OCI-M1 (cell line): ENCODE measurements around the gene IST1.
"Not testable (repeated sequence)": the region's sequence is repeated elsewhere in the genome, so short reads cannot be mapped to it uniquely, and the experiment has no call there.

Source experiments
- DNase-seq: peaks from one replicate; lab custom pipeline; 2025; lab: John Stamatoyannopoulos, UW

IST1 gene

DNA sequence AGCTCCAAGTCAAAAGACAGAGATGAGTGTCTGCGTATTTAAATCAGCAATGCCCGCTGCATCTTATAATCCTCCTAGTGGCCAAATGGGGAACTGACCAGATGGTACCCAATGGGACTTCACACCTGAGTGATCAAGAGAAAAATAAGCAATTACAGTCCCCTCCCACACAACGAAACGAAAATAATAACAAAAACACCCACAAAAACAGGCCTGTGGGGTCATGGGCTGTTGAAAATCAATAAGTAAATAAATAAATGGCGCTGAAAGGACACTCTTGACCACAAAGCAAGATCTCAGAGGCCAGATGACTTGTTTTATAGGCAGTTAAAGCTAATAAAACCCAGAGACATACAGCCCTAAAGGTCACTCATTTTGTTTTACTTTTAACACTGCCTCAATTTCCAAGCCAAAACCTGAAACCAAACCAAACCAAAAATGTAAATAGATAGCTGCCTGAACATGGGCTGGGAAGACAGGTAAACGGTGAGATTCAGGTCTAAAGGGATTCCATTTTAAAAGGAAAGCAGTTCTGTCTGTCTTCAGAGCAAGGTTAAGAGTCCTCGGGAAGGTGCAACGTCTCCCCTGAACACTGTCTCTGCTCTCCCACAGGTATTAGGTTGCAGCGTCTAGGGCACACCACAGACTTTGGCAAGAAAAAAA lies 12.7 kb upstream of the IST1 start:
- peak; percentile 89 for DNase-seq

DNA sequence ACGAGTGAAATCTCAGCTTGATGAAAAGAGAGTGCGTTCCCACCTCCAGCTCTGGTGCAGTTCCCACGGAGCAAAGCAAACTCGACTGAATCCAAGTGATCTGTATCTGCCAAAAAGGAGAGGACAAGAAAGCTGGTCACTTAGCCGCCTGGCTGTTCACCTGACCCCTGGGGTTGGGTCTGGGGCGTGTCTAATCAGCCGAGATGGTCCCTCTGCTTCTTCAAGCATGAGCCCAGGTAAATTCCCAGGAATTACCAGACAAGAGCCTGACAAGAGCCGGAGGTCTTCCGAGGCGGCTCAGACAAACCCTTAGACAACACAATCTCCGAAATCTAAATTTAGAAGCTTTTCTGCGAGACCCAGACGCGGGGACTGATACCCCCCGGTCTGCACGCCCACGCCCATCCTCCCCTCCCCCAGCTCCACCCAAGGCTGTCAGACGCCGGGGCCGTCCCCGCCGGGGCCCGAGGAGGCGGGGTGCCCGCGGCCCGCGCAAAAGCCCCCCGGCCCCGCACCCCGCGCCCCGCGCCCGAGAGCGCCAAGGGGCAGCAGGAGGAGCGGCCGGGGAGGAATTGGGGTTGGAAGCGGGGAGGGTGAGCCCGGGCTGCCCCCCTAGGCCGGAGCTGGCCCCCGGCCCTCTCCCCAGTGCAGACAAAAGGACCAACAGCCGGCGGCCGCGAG lies 12.0 kb upstream of the IST1 start:
- peak; percentile 41 for DNase-seq

DNA sequence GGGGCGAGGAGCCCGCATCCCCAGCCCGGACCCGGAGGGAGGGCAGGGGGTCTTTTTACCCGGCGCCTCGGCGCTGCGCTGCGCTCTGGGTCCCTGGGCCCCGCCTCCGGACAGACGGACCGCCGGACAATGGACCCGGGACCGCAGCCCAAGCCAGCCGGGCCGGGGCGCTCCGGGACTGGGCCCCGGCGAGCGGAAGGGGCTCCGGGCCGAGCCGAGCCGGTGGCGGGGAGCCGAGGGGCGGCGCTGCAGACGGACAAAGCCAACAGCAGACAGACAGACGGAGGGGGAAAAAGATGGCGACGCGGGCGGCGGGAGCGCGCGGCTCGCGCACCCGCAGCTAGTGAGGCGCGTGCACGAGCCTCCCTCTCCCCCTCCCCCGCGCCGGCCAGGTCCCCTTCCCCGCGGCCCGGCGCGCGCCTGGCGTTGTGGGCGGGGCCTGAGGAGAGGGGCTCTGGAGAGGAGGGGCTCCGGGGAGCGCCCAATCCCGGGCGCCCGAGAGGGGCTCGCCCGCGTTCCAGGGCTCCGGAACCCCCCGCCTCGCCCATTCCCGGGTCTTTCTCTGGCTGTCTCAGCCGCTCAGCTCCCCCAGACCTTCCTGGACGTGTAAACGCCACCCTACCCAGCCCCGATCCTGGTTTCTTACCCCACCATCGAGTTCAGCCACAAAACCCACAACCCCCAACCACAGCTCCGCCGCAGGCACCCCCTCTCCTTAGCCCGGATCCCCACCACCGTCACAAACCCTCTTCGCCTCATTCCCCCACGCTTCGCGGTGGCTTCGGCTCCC lies 11.3 kb upstream of the IST1 start, which contains the start of gene ZNF821:
ZNF821 (minus strand) TSS at position 334 of the 790 bp plus-strand sequence. CDS start 4,236 bp downstream, outside the sequence.
- peak; percentile 84 for DNase-seq

DNA sequence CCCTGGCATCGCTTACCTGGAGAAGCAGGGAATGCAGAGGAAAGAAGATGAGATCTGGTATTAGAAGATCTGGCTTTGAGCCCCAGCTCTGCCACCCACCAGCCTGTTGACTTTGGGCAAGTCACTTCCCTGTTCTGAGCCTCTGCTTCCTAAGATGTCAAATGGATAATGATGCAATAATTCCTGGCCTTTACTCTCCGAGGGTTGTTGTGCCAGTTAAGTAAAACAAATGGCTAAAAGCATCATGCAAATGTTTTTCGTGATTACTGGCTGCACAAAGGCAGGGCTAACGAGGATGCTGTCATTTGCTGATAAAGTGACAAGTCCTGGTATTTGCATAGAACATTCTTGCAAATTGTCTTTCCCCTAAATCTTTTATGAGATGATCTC lies 10.1 kb upstream of the IST1 start:
- peak; percentile 52 for DNase-seq

DNA sequence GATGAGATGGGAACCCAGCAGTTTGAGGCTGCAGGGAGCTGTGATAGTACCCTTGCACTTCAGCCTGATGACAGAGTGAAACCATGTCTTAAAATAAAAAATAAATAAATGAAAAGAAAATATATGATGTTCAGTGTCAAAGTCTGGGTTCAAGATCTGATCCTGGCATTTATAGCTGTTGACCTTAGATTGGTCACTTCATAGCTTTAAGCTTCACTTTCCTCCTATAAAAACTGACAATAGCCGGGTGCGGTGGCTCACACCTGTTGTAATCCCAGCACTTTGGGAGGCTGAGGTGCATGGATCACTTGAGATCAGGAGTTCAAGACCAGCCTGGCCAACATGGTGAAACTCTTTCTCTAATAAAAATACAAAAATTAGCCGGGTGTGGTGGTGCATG lies 6.2 kb upstream of the IST1 start:
- DNase-seq, result no peak

DNA sequence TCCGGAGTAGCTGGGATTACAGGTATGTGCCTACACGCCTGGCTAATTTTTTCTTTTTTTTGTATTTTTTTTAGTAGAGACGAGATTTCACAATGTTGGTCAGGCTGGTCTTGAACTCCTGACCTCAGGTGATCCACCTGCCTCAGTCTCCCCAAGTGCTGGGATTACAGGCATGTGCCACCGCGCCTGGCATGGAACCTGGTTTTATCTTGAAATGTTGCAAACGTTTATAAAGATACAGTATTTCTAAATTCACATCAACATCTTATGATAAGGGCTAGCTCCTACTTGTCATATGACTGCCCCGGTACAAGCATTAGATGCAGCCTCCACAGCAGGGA lies 1.5 kb upstream of the IST1 start:
- DNase-seq, result no peak

DNA sequence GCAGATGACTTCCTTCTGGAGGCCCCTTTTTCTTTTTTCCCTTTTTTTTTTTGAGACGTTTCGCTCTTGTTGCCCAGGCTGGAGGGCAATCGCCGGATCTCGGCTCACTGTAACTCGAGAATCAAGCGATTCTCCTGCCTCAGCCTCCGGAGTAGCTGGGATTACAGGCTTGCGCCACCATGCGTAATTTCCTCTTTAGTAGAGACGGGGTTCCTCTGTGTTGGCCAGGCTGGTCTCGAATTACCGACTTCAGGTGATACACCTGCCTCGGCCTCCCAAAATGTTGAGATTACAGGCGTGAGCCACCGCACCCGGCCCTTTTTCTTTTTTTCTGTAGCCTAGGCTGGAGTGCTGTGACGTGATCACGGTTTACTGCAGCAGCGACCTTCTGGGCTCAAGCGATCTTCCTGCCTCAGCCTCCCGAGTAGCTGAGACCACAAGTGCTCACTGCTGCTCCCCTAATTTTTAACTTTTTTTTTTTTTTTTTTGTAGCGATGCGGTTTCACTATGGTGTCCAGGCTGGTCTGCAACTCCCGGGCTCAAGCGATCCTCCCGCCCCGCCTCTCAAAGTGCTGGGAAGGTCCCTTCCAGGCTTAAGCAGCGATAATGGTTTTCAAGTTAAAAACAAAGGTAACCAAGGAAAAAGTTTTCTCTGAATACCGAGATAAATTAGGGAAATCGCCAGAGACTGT lies 956 bp upstream of the IST1 start:
- peak; percentile 80 for DNase-seq

DNA sequence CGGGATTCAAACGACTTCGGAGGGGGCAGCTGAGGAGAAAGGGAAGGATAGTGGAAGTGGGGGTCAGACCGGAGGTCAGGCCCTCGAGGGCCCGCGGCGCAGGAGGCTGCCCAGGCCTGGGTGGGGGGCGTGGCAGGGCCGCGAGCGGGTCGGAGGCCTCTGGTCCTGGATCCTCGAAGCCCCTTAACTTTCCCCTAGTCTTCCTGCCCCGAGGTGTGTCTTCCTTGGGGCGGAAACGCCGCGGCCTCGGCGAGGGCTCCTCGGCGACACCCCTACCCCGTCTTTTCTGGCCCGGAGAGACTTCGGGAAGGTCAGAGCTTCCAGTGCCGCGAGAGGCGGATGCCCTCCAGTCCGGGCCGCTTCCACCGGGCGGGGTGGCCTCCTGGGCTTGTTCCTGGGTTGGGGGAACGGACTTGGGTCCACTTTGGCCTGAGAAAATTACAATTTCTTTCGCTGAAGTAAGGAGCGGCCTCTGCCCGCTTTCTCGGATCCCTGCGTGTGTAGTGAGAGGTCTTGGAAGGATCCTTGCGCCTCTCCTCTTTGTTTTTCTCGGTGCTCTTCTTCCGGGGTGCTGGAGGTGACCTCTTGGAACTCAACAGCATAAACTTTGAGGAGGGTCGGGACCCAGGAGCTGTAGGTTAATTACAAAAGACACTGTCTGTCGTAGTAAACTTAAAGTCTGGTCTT lies 491 bp downstream of the IST1 start:
- DNase-seq, result peak; percentile 46

DNA sequence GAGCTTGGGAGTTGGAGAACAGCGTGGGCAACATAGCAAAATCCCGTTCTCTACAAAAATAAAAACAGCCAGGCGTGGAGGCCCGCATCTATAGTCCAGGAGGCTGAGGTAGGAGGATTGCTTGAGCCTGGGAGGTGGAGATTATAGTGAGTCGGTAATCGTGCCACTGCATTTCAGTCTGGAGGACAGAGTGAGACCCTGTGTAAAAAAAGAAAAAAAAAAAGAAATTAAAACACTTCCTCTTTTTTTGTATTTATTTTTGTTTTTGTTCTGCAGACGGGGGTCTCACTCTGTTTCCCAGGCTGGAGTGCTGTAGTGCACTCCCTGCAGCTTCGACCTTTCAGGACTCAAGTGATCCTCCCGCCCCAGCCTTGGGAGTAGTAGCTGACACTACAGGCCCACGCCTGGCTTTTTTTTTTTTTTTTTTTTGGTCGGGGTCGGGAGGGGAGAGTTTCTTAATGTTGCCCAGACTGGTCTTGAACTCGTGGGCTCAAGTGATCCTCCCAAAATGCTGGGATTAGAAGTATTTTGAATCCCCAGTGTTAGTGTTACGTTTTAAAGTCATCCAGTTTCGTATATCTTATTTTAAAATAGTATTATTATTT lies 1.5 kb downstream of the IST1 start:
- DNase-seq, result peak; percentile 22

DNA sequence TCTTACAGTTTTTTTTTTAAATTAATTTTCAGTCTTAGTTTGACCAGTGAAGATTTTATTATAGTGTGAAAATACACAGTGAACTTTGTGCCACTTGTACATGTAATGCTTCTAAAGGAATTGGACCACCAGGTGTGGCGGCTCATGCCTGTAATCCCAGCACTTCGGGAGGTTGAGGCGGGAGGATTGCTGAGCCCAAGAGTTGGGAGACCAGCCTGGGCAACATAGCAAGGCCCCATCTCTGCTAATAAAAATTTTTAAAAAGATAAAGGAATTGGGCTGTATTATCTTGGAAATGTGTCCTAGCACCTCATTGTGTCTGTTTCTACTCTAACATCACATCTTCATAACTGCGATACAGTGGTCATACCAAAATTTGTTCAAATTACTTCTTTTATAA lies 3.8 kb downstream of the IST1 start:
- no peak for DNase-seq

DNA sequence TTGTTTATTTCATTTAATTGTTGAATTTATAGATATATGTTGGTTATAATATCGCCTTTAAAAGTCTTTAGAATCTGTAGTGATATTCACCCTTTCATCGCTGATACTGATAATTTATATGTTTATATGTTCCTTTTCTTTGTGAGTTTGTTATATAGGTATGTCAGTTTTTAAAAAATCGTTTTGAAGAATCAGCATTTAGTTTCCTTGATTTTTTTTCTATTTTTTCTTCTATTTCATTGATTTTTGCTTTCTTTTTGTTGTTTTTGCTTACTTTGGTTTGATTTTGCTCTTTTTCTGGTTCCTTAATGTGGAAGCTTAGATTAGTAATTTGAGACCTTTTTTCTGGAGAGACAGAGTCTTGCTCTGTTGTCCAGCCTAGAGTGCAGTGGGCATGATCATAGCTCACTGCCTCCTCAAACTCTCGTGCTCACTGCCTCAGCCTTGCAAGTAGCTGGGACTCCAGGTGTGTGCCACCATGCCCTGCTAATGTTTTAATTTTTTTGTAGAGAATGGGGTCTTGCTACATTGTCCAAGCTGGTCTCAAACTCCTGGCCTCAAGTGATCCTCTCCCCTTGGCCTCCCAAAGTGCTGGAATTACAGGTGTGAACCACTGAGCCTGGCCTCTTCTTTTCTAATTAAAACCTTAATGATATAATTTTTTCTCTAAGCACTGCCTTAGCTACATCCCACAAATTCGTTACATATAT lies 7.5 kb downstream of the IST1 start:
- no peak for DNase-seq

DNA sequence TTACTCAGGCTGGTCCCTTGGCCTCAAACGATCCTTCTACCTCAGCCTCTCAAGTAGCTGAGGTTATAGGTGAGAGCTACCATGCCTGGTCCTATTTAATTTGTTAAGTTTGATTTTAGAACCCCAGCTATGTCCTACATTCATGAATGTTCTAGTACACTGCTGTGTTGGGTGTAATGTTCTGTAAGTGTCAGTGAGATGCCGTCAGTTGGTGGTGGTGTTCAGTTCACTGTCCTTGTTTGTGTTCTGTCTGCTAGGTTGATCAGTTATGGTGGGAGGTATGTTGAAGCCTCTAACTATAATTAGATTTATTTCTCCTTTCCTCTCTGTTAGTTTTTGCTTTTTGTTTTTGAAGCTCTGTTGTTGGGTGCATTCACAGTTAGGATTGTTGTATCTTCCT lies 8.3 kb downstream of the IST1 start:
- no peak for DNase-seq

DNA sequence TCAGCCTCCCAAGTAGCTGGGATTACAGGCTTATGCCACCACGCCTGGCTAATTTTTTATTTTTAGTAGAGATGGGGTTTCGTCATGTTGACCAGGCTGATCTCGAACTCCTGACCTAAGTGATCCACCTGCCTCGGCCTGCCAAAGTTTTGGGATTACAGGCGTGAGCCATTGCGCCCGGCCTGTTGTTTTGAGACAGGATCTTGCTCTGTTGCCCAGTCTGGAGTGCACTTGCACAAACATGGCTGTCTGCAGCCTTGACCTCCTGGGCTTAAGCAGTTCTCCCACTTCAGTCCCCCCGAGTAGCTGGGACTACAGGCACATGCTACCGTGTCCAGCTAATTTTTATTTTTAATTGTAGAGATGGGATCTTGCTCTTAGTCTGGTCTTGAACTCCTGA lies 8.9 kb downstream of the IST1 start:
- DNase-seq, result no peak

DNA sequence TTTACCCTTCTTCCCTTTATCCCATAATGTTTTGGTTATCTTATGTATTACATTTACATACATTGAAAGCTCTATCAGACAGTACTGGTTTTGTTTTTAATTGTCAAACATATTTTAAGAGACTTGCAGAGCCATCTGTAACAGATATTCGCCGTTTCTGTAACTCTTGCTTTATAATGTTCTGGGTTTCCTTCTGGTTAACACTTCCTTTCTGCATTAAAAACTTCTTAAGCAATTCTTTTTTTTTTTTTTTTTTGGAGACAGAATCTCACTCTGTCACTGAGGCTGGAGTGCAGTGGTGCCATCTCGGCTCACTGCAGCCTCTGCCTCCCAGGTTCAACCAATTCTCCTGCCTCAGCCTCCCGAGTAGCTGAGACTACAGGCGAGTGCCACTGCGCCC lies 10.4 kb downstream of the IST1 start:
- not testable (repeated sequence) for DNase-seq

DNA sequence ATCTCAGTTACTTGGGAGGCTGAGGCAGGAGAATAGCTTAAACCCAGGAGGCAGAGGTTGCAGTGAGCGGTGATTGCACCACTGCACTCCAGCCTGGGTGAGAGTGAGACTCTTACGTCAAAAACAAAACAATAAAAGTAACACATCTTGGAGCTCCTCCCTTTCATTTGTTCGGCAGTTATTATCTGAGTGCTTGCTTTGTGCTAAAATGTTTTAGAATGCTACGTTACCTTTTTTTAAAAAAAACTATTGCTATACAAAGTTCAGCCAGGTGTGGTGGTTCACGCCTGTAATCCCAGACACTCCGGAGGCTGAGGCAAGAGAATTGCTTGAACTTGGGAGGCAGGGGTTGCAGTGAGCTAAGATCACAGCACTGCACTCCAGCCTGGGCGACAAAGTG lies 15.8 kb downstream of the IST1 start:
- DNase-seq, result no peak

DNA sequence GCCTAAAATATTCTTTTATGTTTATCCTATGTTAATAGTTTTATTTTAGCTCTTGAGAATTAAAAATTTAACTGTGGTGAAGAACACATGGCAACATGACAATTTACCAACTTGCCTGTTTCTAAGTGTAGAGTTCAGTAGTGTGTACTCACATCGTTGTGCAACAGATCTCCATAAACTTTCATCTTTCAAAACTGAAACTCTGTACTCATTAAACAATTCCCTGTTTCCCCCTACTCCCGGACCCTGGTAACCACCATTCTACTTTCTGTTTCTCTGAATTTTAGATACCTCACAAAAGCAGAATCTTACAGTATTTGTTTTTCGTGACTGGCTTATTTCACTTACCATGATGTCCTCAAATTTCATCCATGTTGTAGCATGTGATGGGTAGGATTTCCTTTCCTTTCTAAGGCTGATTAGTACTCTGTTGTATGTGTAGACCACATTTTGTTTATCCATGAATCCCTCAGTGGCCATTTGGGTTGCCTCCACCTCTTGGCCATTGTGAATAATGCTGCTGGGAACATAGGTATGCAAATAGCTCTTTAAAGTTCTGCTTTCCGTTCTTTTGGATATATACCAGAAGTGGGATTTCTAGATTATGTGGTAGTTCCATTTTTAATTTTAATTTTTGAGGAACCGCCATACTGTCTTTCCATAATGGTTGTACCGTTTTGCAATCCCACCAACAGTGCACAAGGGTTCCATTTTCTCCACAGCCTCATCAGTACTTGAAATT lies 17.4 kb downstream of the IST1 start:
- no peak for DNase-seq

DNA sequence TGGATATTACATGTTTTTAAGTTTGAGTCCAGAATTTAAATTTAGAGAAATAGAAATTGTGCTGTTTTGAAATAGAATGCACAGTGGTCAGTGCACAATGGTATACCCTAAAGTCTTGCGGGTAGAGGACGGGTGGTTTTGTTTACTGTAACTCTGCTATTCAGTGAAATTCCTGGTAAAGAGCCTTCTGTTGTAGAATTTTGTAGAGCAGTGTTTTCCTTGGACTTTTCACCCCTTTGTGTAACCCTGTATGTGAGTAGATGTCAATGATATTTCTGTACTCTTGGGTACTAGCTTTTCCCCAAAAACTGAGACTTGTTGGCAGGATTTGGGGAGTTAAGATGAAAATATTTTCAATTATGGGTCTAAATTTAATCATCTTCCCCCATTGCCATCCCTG lies 19.5 kb downstream of the IST1 start:
- DNase-seq, result no peak

DNA sequence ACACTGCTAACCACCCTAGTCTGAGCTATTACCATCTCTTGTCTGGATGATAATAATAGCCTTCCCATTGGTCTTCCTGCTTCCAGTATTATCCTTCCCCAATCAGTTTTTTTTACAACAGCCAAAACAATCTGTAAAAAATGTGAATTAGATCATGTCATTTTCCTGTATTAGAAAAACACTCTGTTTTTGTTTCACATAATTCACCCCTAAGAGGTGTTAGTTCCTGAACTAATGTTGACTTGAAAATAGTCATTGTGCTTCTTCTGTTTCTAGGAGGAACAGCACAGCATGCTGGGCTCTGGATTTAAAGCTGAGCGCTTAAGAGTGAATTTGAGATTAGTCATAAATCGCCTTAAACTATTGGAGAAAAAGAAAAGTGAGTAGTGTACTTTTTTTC lies 20.0 kb downstream of the IST1 start:
- no peak for DNase-seq

DNA sequence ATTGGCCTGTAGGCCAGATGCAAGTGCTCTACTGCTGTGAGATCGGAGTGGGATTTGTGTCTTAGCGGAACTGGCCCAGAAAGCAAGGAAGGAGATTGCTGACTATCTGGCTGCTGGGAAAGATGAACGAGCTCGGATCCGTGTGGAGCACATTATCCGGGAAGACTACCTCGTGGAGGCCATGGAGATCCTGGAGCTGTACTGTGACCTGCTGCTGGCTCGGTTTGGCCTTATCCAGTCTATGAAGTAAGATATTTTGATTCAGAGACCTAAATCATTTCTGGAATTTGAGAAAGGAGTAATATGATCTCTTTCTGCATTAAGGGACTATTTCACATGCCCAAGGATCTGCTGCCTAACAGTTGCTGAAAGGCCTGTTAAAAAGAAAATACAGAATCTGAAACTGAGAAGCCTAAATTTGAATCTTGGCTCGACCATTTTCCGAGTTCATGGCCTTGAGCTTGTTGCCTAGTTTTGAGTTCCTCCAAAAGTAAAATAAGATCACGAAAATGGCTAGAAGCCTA lies 21.1 kb downstream of the IST1 start:
- DNase-seq, result no peak

DNA sequence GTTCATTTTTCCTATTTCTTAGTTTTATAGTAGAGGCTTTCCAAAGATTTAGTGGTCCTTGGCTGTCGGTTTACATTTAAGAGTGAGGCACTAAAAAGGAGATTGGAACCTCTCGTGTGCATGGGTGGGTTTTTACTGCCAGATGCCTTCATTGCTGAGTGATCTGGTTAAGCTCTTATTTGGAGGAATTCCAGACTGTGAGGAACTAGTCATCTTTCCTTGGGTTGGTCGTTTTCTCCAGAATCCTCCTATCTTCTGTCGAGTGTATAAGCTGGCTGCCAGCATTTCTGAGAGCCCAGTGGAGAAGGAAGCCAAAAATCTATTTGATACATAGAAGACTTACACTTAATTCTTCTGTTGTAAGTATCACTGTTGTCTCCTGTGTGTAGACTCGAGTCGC lies 22.6 kb downstream of the IST1 start:
- no peak for DNase-seq
